ENCODE data around the gene PCCA.

GRCh38 chr13:100128373-100128772 lies 39.5 kb downstream of the PCCA start:
- TF ChIP-seq POLR2A (IDR thresholded peaks at IDR 0.05) (no peak), CTCF (IDR thresholded peaks at IDR 0.05) (no peak)
